PC-3 (cell line): ENCODE data around the gene NR5A1. TPM values are rescaled to one million over a fixed set of nuclear protein-coding genes. Genes with fewer than 3 reads are reported as not detected.

Source experiments
- ATAC-seq: fragments of 200-7000 bp; cut with Tn5 transposase; 2 replicates; pipeline ENCODE4 v1.9.1; 2020; ENCODE audit warnings: mild to moderate bottlenecking, moderate library complexity
- BruUV-seq: library from RNA; stranded (reverse); fragments of 400-500 nt; replicated peaks from 2 replicates; lab custom pipeline; 2021; lab: Mats Ljungman, UMichigan
- CTCF ChIA-PET: fragments of 300-600 bp; sonication (Branson Sonifier 250); formaldehyde crosslinking; loops from one replicate; lab custom pipeline; 2022; ENCODE audit warnings: antibody characterized with exemption; lab: Charles Lee
- POLR2A ChIA-PET: fragments of 300-600 bp; sonication (Branson Sonifier 250); formaldehyde crosslinking; loops from one replicate; lab custom pipeline; 2022; ENCODE audit warnings: antibody characterized with exemption; ENCODE audit not compliant: unreplicated experiment; lab: Charles Lee
- DNase-seq: peaks from one replicate; pipeline ENCODE4 v3.0.0-alpha.2; 2015
- H2AFZ ChIP-seq: fragments of 300-600 bp; sonication (generic); 2 replicates; pipeline ENCODE4 v1.6.0; 2016; ENCODE audit warnings: antibody characterized with exemption, low read length
- H3F3A ChIP-seq: fragments of 300-600 bp; sonication (generic); one replicate; pipeline ENCODE4 v1.6.0; 2017; ENCODE audit warnings: antibody characterized with exemption, low read length, control low read depth, mild to moderate bottlenecking; ENCODE audit not compliant: unreplicated experiment
- H3K27ac ChIP-seq: fragments of 300-600 bp; sonication (generic); 2 replicates; pipeline ENCODE4 v1.5.1; 2016; ENCODE audit warnings: mild to moderate bottlenecking, low read length
- H3K27me3 ChIP-seq: fragments of 300-600 bp; sonication (generic); 2 replicates; pipeline ENCODE4 v1.6.1; 2016; ENCODE audit warnings: low read length, mixed read lengths
- H3K36me3 ChIP-seq: fragments of 300-600 bp; sonication (generic); 2 replicates; pipeline ENCODE4 v1.6.1; 2016; ENCODE audit warnings: low read depth, mixed run types, low read length, mixed read lengths
- H3K4me1 ChIP-seq: fragments of 300-600 bp; sonication (generic); 2 replicates; pipeline ENCODE4 v1.5.1; 2016; ENCODE audit warnings: low read length; ENCODE audit not compliant: insufficient read depth
- H3K4me2 ChIP-seq: fragments of 300-600 bp; sonication (generic); 2 replicates; pipeline ENCODE4 v1.6.0; 2016; ENCODE audit warnings: low read length
- H3K4me3 ChIP-seq: fragments of 300-600 bp; sonication (generic); 2 replicates; pipeline ENCODE4 v1.5.1; 2016; ENCODE audit warnings: mild to moderate bottlenecking, low read length, mixed read lengths
- H3K79me2 ChIP-seq: fragments of 300-600 bp; sonication (generic); 2 replicates; pipeline ENCODE4 v1.6.1; 2017; ENCODE audit warnings: low read length, mixed read lengths
- H3K9ac ChIP-seq: fragments of 300-600 bp; sonication (generic); 2 replicates; pipeline ENCODE4 v1.6.0; 2016; ENCODE audit warnings: mild to moderate bottlenecking, low read length
- H3K9me2 ChIP-seq: fragments of 300-600 bp; sonication (generic); replicated peaks from 2 replicates; pipeline ENCODE4 v1.6.1; 2016; ENCODE audit warnings: mixed run types, low read length, mixed read lengths
- H3K9me3 ChIP-seq: fragments of 300-600 bp; sonication (generic); 2 replicates; pipeline ENCODE4 v1.6.1; 2016; ENCODE audit warnings: low read length, mixed read lengths
- H4K20me1 ChIP-seq: fragments of 300-600 bp; sonication (generic); 2 replicates; pipeline ENCODE4 v1.6.1; 2016; ENCODE audit warnings: low read length, mixed read lengths
- CTCF ChIP-seq: fragments of 300-600 bp; sonication (generic); conservative IDR thresholded peaks from 2 replicates; pipeline ENCODE4 v1.5.1; 2017; ENCODE audit warnings: antibody characterized with exemption, low read depth, mild to moderate bottlenecking, low read length
- EZH2 ChIP-seq: fragments of 300-600 bp; sonication (generic); IDR thresholded peaks from one replicate; pipeline ENCODE4 v1.6.1; 2017; ENCODE audit warnings: antibody characterized with exemption, mild to moderate bottlenecking, low read length; ENCODE audit not compliant: unreplicated experiment
- EZH2phosphoT487 ChIP-seq: fragments of 300-600 bp; sonication (generic); IDR thresholded peaks from 2 replicates; pipeline ENCODE4 v1.6.1; 2018; ENCODE audit warnings: mild to moderate bottlenecking, antibody characterized with exemption, low read length, borderline replicate concordance
- intact Hi-C: fragments of 100-400 bp; cut with micrococcal nuclease; formaldehyde crosslinking; loops from 2 replicates; pipeline ENCODE4 v1.9.0; 2023
- total RNA-seq: library from RNA; depleted of rRNA; stranded (reverse); fragments of >200 nt; gene quantifications from 2 replicates; pipeline ENCODE4 v1.2.3, GENCODE V29; 2014; rRNA removed

Gene NR5A1
- total RNA-seq, 1 experiment from 2014 or later, result not detected

DNA sequence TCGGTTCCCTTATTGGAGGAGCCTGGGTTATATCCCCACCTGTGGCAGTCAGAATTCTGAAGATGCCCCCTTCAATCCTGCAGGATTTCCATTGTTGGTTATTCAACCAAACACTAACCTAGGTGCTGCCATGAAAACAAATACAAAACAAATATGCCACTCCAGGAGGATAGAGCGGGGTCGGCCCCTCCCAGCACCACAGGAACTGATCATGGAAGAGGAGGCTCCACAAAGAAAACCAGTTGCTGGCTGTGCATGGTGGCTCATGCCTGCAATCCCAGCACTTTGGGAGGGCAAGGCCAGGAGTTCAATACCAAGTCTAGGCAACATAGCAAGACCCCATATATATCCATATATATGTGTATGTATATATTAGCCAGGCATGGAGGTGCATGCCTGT, 70.1 kb downstream of the NR5A1 start:
- no peaks in the 10 kb centered on the region for H3K9me3 ChIP-seq

GRCh38 chr9:124436320-124436719, 70.9 kb downstream of the NR5A1 start:
- no peaks in the 10 kb centered on the region for H3K27me3 ChIP-seq
- no TSS peak for BruUV-seq
- ChIA-PET CTCF (no interaction called here), POLR2A (no interaction called here)
- H3K79me2 ChIP-seq, result no peaks in the 10 kb centered on the region
- no peaks in the 10 kb centered on the region for H3F3A ChIP-seq
- H4K20me1 ChIP-seq, result no peaks in the 10 kb centered on the region
- ATAC-seq, result no peak
- intact Hi-C loops, result no loop called here
- H3K9ac ChIP-seq, result no peak overlapping the region
- no peak for TF ChIP-seq EZH2
- no peak for TF ChIP-seq CTCF
- TF ChIP-seq EZH2phosphoT487, result no peak
- DNase-seq, result no peak
- H3K36me3 ChIP-seq, result no peaks in the 10 kb centered on the region
- no peak overlapping the region for H2AFZ ChIP-seq
- no peak overlapping the region for H3K4me3 ChIP-seq
- H3K9me2 ChIP-seq, result no peaks in the 10 kb centered on the region
- H3K4me1 ChIP-seq, result no peaks in the 10 kb centered on the region
- no peak overlapping the region for H3K4me2 ChIP-seq
- no peak overlapping the region for H3K27ac ChIP-seq
- no peaks in the 10 kb centered on the region for H3K9me3 ChIP-seq

More for the DNA sequence above, 70.1 kb downstream of the NR5A1 start:
- H3K9ac ChIP-seq, result no peak overlapping the region
- CTCF ChIA-PET, result no interaction called here
- DNase-seq (no peak), ATAC-seq (no peak)
- H3K27me3 ChIP-seq, result no peaks in the 10 kb centered on the region
- no peak overlapping the region for H2AFZ ChIP-seq
- no peaks in the 10 kb centered on the region for H3F3A ChIP-seq
- no peak overlapping the region for H3K4me3 ChIP-seq
- intact Hi-C loops, result no loop called here
- H3K9me2 ChIP-seq, result no peaks in the 10 kb centered on the region
- H3K4me1 ChIP-seq, result no peaks in the 10 kb centered on the region
- H3K36me3 ChIP-seq, result no peaks in the 10 kb centered on the region
- no peak overlapping the region for H3K4me2 ChIP-seq
- BruUV-seq, result no TSS peak
- H3K27ac ChIP-seq, result no peak overlapping the region
- TF ChIP-seq EZH2phosphoT487 (no peak), EZH2 (no peak), CTCF (no peak)
- H4K20me1 ChIP-seq, result no peaks in the 10 kb centered on the region
- H3K79me2 ChIP-seq, result no peaks in the 10 kb centered on the region
- POLR2A ChIA-PET, result no interaction called here

Other genes starting within 250 kb of the NR5A1 start
- 21.1 and 22.1 TPM in 2 replicates for gene NEK6, start 249.4 kb downstream of the NR5A1 start, total RNA-seq
- gene PSMB7, start 92.0 kb downstream of the NR5A1 start, total RNA-seq, result 314 and 372 TPM in 2 replicates
- gene ADGRD2, start 56.9 kb downstream of the NR5A1 start, total RNA-seq, result not detected in 2 replicates